Keratinocyte (primary cell): Measurements from ENCODE around the gene STAC. TPM values are rescaled to one million over a fixed set of nuclear protein-coding genes. Genes with fewer than 3 reads are reported as not detected.

Source experiments
- DNase-seq: peaks from one replicate; pipeline ENCODE4 v3.0.0-alpha.2; 2011; ENCODE audit warnings: low read depth, missing footprints, low spot score
- FAIRE-seq: peaks from 2 replicates; lab custom pipeline; 2011; peaks lifted over from hg19 to GRCh38; lab: Jason Lieb, UNC
- H2AFZ ChIP-seq: 2 replicates; pipeline ENCODE4 v1.6.0; 2012; ENCODE audit warnings: low read length, control low read depth, inconsistent platforms; ENCODE audit not compliant: control insufficient read depth
- H3K27ac ChIP-seq: 2 replicates; pipeline ENCODE4 v1.5.1; 2011; ENCODE audit warnings: low read length; ENCODE audit not compliant: control insufficient read depth, insufficient read depth
- H3K27me3 ChIP-seq: 3 replicates; pipeline ENCODE4 v1.6.0; 2011; ENCODE audit warnings: low read length; ENCODE audit not compliant: control insufficient read depth, insufficient read depth; ENCODE audit errors: extremely low read depth
- H3K36me3 ChIP-seq, 2 experiments: 2 replicates in 1 of 2; 3 replicates in 1 of 2; pipeline ENCODE4 v1.5.1; 2011; ENCODE audit warnings: low read length in 2 of 2, mild to moderate bottlenecking in 1 of 2; ENCODE audit not compliant: control insufficient read depth in 2 of 2, insufficient read depth in 2 of 2; ENCODE audit errors: extremely low read depth in 1 of 2
- H3K4me1 ChIP-seq: 3 replicates; pipeline ENCODE4 v1.5.1; 2011; ENCODE audit warnings: low read length; ENCODE audit not compliant: control insufficient read depth, insufficient read depth; ENCODE audit errors: extremely low read depth
- H3K4me2 ChIP-seq: 3 replicates; pipeline ENCODE4 v1.6.0; 2011; ENCODE audit warnings: low read depth, low read length; ENCODE audit not compliant: control insufficient read depth, insufficient read depth; ENCODE audit errors: extremely low read depth
- H3K4me3 ChIP-seq, 3 experiments: fragments of 200-600 bp in 1 of 3; sonication (generic) in 1 of 3; 2 replicates in 2 of 3; 3 replicates in 1 of 3; pipeline ENCODE4 v1.5.1; 2011 to 2016; ENCODE audit warnings: low read length in 3 of 3, mild to moderate bottlenecking in 3 of 3, control low read depth in 2 of 3, inconsistent platforms in 1 of 3, low read depth in 1 of 3, mixed read lengths in 1 of 3, mixed run types in 1 of 3, moderate library complexity in 1 of 3; ENCODE audit not compliant: control insufficient read depth in 2 of 3, insufficient read depth in 2 of 3; ENCODE audit errors: extremely low read depth in 1 of 3
- H3K79me2 ChIP-seq: 2 replicates; pipeline ENCODE4 v1.6.0; 2012; ENCODE audit warnings: low read length; ENCODE audit not compliant: control insufficient read depth, insufficient read depth
- H3K9ac ChIP-seq: 3 replicates; pipeline ENCODE4 v1.6.0; 2011; ENCODE audit warnings: low read length; ENCODE audit not compliant: control insufficient read depth, insufficient read depth; ENCODE audit errors: extremely low read depth
- H3K9me1 ChIP-seq: 3 replicates; pipeline ENCODE4 v1.6.0; 2011; ENCODE audit warnings: low read length; ENCODE audit not compliant: control insufficient read depth, insufficient read depth; ENCODE audit errors: extremely low read depth
- H3K9me3 ChIP-seq: 2 replicates; pipeline ENCODE4 v1.5.1; 2012; ENCODE audit warnings: low read depth, low read length; ENCODE audit not compliant: control insufficient read depth
- H4K20me1 ChIP-seq: 3 replicates; pipeline ENCODE4 v1.6.0; 2011; ENCODE audit warnings: low read length; ENCODE audit not compliant: control insufficient read depth, insufficient read depth; ENCODE audit errors: extremely low read depth
- CTCF ChIP-seq, 3 experiments: IDR thresholded peaks in 1 of 3; conservative IDR thresholded peaks in 1 of 3; optimal IDR thresholded peaks in 1 of 3; 2 replicates in 2 of 3; 3 replicates in 1 of 3; pipeline versions ENCODE3 to v1.5.1; 2011; ENCODE audit warnings: low read length in 3 of 3, mild to moderate bottlenecking in 3 of 3, moderate library complexity in 2 of 3, control low read depth in 1 of 3, inconsistent platforms in 1 of 3; ENCODE audit not compliant: insufficient read depth in 2 of 3; ENCODE audit errors: extremely low read depth in 1 of 3
- EZH2 ChIP-seq: IDR thresholded peaks from one replicate; pipeline ENCODE4 v1.6.1; 2012; ENCODE audit warnings: inconsistent platforms, mild to moderate bottlenecking, low read length, moderate library complexity
- dilution Hi-C: fragments of 300-500 bp; cut with MboI; formaldehyde crosslinking; loops from one replicate; pipeline ENCODE4 v1.7.0; 2020; ENCODE audit warnings: low sequenced_read_pairs; ENCODE audit not compliant: extremely low pct_ligation_motif_present
- polyA plus RNA-seq, 5 experiments: library from polyadenylated mRNA; depleted of rRNA in 3 of 5; stranded (reverse) in 3 of 5; stranded (forward) in 1 of 5; unstranded in 1 of 5; fragments of >200 nt; gene quantifications; 1 replicate in 1 of 5; 2 replicates in 3 of 5; 3 replicates in 1 of 5; pipeline versions ENCODE4 v1.2.1 to v1.2.3, GENCODE V29; 2011 to 2012; ENCODE audit warnings: missing spikeins in 2 of 5, low read depth in 1 of 5, low replicate concordance in 1 of 5

Gene STAC
- polyA plus RNA-seq, 1 donor (not counting 4 experiments of a cell fraction or from before 2014, with no cell fraction given), result 7.9 TPM

DNA sequence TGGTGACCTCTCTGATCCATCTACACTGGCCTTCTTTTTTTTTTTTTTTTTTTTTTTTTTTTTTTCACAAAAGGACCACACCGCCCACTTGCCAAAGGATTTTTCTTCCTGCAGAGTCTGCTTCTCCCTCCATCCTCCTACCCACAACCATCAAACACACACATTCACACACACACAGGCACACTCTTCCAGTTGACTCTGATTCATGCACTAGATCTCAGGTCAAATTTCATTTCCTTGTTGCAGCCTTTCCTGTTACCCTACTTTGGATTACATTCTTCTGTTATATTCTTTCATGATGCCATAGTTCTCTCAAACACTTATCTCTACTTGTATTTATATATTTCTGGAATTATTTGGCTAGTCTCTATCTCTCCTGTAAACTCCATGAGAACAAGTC is 133.9 kb downstream of the STAC start:
- Histone ChIP-seq H3K27ac (no peak overlapping the region), H3K4me1 (no peaks in the 10 kb centered on the region), H3K79me2 (no peaks in the 10 kb centered on the region), H3K9ac (no peak overlapping the region), H3K4me2 (no peak overlapping the region), H3K9me3 (no peaks in the 10 kb centered on the region), H3K36me3 (no peaks in the 10 kb centered on the region), H4K20me1 (no peaks in the 10 kb centered on the region), H3K4me3 (no peak overlapping the region), H3K27me3 (no peaks in the 10 kb centered on the region), H3K9me1 (no peaks in the 10 kb centered on the region), H2AFZ (no peak overlapping the region)
- TF ChIP-seq CTCF (optimal IDR thresholded peaks at IDR 0.05 in 1 of 3, IDR thresholded peaks at IDR 0.05 in 1 of 3, conservative IDR thresholded peaks at IDR 0.05 in 1 of 3; ENCODE audit: extremely low read depth in 1 of 3, insufficient read depth in 2 of 3, low read length in 3 of 3), result no peak
- TF ChIP-seq EZH2, result no peak
- no peak for FAIRE-seq
- no peak for DNase-seq
- dilution Hi-C loops, result no loop called here

DNA sequence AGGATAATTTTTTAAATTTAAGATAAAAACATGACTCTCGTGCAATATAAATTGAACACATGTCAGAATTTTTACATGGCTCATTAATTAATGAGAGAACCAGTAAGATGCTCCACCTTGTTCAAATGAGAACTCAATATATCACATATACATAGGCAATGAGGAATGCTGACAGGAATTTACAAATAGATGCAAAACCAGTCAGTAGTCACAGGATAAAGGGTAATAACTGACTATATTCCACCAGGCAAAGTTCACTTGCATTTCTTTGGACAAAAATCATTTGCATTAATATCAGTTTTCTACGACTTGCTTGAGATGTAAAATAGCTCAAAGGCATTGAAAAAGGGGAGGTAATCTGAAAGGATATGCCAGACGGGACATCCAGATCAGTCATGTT is 139.4 kb downstream of the STAC start:
- Histone ChIP-seq H3K4me1 (no peaks in the 10 kb centered on the region), H3K36me3 (no peaks in the 10 kb centered on the region), H3K4me2 (no peak overlapping the region), H4K20me1 (no peaks in the 10 kb centered on the region), H3K27ac (no peak overlapping the region), H3K27me3 (no peaks in the 10 kb centered on the region), H3K9me1 (no peaks in the 10 kb centered on the region), H2AFZ (no peak overlapping the region), H3K79me2 (no peaks in the 10 kb centered on the region), H3K4me3 (no peak overlapping the region), H3K9ac (no peak overlapping the region), H3K9me3 (no peaks in the 10 kb centered on the region)
- dilution Hi-C loops, result no loop called here
- DNase-seq (no peak), FAIRE-seq (no peak)
- TF ChIP-seq CTCF (optimal IDR thresholded peaks at IDR 0.05 in 1 of 3, IDR thresholded peaks at IDR 0.05 in 1 of 3, conservative IDR thresholded peaks at IDR 0.05 in 1 of 3; ENCODE audit: extremely low read depth in 1 of 3, insufficient read depth in 2 of 3, low read length in 3 of 3), result no peak
- no peak for TF ChIP-seq EZH2
